Mesothelial cell of epicardium (in vitro differentiated cells): ENCODE results near the gene SEC14L5. TPM values are rescaled to one million over a fixed set of nuclear protein-coding genes. Genes with fewer than 3 reads are reported as not detected.

Experiments
- DNase-seq, 2 experiments: peaks; one replicate each; pipeline ENCODE4 v3.0.0; 2021; ENCODE audit warnings: low spot score in 2 of 2; ENCODE audit not compliant: unreplicated experiment in 2 of 2
- H3K27ac Mint-ChIP-seq: 2 replicates; pipeline ENCODE4 v1.8.0; 2021; ENCODE audit warnings: mixed read lengths
- H3K27me3 Mint-ChIP-seq: 2 replicates; pipeline ENCODE4 v1.8.0; 2021; ENCODE audit warnings: low read depth, mixed read lengths
- H3K36me3 Mint-ChIP-seq: 2 replicates; pipeline ENCODE4 v1.8.0; 2021; ENCODE audit warnings: mixed read lengths
- H3K4me1 Mint-ChIP-seq: 2 replicates; pipeline ENCODE4 v1.8.0; 2021; ENCODE audit warnings: mixed read lengths
- H3K4me3 Mint-ChIP-seq: 2 replicates; pipeline ENCODE4 v1.8.0; 2021; ENCODE audit warnings: mild to moderate bottlenecking, moderate library complexity, mixed read lengths
- H3K9me3 Mint-ChIP-seq: 2 replicates; pipeline ENCODE4 v1.8.0; 2021; ENCODE audit warnings: mixed read lengths
- CTCF ChIP-seq: fragments of 200-600 bp; sonication (generic); IDR thresholded peaks from one replicate; pipeline ENCODE4 v1.5.0; 2021; ENCODE audit warnings: antibody characterized with exemption; ENCODE audit not compliant: unreplicated experiment
- total RNA-seq: library from RNA; stranded (reverse); gene quantifications from 3 replicates; pipeline ENCODE4 v1.2.1, GENCODE V29; 2021

The SEC14L5 gene
- total RNA-seq, 1 donor from 2014 or later = 0.13 TPM

- Mint-ChIP-seq H3K36me3 (no peaks in the 10 kb centered on the region), H3K9me3 (no peaks in the 10 kb centered on the region), H3K27me3 (peaks cover 22% of the 10 kb centered on the region), H3K4me1 (no peaks in the 10 kb centered on the region), H3K4me3 (no peak overlapping the region), H3K27ac (no peak overlapping the region)
- TF ChIP-seq CTCF = no peak
- DNase-seq = no peak
Measured at GRCh38 chr16:5006348-5007193, 48.4 kb downstream of the SEC14L5 start.

GRCh38 chr16:5007256-5007655 lies 49.1 kb downstream of the SEC14L5 start:
- Mint-ChIP-seq H3K27ac (no peak overlapping the region), H3K27me3 (peaks cover 28% of the 10 kb centered on the region), H3K9me3 (no peaks in the 10 kb centered on the region), H3K36me3 (no peaks in the 10 kb centered on the region), H3K4me1 (no peaks in the 10 kb centered on the region), H3K4me3 (no peak overlapping the region)
- TF ChIP-seq CTCF = no peak
- no peak for DNase-seq

- TF ChIP-seq CTCF = no peak
- no peak for DNase-seq
- H3K4me1 Mint-ChIP-seq = no peaks in the 10 kb centered on the region
- H3K9me3 Mint-ChIP-seq = no peaks in the 10 kb centered on the region
- H3K27ac Mint-ChIP-seq = no peak overlapping the region
- no peaks in the 10 kb centered on the region for H3K36me3 Mint-ChIP-seq
- H3K27me3 Mint-ChIP-seq = peaks cover 32% of the 10 kb centered on the region
- H3K4me3 Mint-ChIP-seq = no peak overlapping the region
Measured at GRCh38 chr16:5008311-5008731, 50.2 kb downstream of the SEC14L5 start.

- H3K9me3 Mint-ChIP-seq = no peaks in the 10 kb centered on the region
- H3K36me3 Mint-ChIP-seq = no peaks in the 10 kb centered on the region
- DNase-seq = no peak
- no peak overlapping the region for H3K4me3 Mint-ChIP-seq
- H3K27me3 Mint-ChIP-seq = peaks cover 39% of the 10 kb centered on the region
- no peak for TF ChIP-seq CTCF
- no peaks in the 10 kb centered on the region for H3K4me1 Mint-ChIP-seq
- no peak overlapping the region for H3K27ac Mint-ChIP-seq
Measured at GRCh38 chr16:5010576-5011329, 52.6 kb downstream of the SEC14L5 start.

GRCh38 chr16:5011637-5012036 lies 53.5 kb downstream of the SEC14L5 start:
- H3K4me1 Mint-ChIP-seq = no peaks in the 10 kb centered on the region
- no peak overlapping the region for H3K27ac Mint-ChIP-seq
- H3K4me3 Mint-ChIP-seq = no peak overlapping the region
- H3K36me3 Mint-ChIP-seq = no peaks in the 10 kb centered on the region
- TF ChIP-seq CTCF = no peak
- H3K27me3 Mint-ChIP-seq = peaks cover 40% of the 10 kb centered on the region
- no peaks in the 10 kb centered on the region for H3K9me3 Mint-ChIP-seq
- DNase-seq = no peak
